Measurements from ENCODE around the gene MALT1.

DNA sequence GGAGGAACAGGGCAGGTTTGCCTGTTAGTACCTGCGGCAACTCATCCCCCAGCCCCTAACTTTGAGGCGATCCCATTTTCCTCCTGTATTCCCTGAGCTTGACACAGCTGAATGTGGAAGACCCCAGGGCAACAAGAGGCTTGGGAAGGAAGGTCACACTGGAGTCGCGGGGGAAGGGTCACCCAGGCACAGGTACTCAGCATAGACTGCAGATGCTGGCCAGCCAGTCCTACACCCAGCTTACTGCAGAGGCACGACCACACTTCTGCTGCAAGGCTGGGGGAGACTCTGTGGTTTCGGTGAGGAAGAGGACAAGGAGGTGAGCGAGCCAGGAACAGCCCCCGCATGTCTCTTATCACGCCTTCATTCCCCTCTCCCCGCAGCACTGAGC, 91.5 kb downstream of the MALT1 start:
- TF ChIP-seq, protein P1, sequence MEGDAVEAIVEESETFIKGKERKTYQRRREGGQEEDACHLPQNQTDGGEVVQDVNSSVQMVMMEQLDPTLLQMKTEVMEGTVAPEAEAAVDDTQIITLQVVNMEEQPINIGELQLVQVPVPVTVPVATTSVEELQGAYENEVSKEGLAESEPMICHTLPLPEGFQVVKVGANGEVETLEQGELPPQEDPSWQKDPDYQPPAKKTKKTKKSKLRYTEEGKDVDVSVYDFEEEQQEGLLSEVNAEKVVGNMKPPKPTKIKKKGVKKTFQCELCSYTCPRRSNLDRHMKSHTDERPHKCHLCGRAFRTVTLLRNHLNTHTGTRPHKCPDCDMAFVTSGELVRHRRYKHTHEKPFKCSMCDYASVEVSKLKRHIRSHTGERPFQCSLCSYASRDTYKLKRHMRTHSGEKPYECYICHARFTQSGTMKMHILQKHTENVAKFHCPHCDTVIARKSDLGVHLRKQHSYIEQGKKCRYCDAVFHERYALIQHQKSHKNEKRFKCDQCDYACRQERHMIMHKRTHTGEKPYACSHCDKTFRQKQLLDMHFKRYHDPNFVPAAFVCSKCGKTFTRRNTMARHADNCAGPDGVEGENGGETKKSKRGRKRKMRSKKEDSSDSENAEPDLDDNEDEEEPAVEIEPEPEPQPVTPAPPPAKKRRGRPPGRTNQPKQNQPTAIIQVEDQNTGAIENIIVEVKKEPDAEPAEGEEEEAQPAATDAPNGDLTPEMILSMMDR (IDR thresholded peaks at IDR 0.05): no peak
- TF ChIP-seq EZH2 (IDR thresholded peaks at IDR 0.05) (no peak), EZH2phosphoT487 (IDR thresholded peaks at IDR 0.05) (no peak)
